ENCODE measurements around the gene UXT. TPM values are rescaled to one million over a fixed set of nuclear protein-coding genes. Genes with fewer than 3 reads are reported as not detected.

The UXT gene, protein sequence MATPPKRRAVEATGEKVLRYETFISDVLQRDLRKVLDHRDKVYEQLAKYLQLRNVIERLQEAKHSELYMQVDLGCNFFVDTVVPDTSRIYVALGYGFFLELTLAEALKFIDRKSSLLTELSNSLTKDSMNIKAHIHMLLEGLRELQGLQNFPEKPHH
- total RNA-seq: 96.2 and 121 TPM in 2 replicates

GRCh38 chrX:47658684-47659420 lies at the start of gene UXT:
UXT (minus strand) TSS chrX:47659180; CDS start chrX:47658927, 253 bp downstream.

GRCh38 chrX:47650164-47651042 lies 8.6 kb downstream of the UXT start, which contains the start of gene ELK1:
ELK1 (minus strand) TSS chrX:47650563; CDS start chrX:47641441, 9,122 bp downstream.

GRCh38 chrX:47629419-47630200 lies 29.4 kb downstream of the UXT start, which contains the start of gene CFP:
CFP (minus strand) TSS chrX:47629930; CDS start chrX:47629844, 86 bp downstream.

GRCh38 chrX:47619486-47620302 lies 39.3 kb downstream of the UXT start, which contains the start of gene SYN1:
SYN1 (minus strand) TSS chrX:47619857; CDS start chrX:47619728, 129 bp downstream.

Other genes starting within 250 kb of the UXT start
- 3.3 and 5.1 TPM in 2 replicates for gene ZNF41, start 176.0 kb downstream of the UXT start, total RNA-seq
- 43.2 and 45.6 TPM in 2 replicates for gene ARAF, start 98.0 kb downstream of the UXT start, total RNA-seq
- 389 and 449 TPM in 2 replicates for gene TIMP1, start 76.7 kb downstream of the UXT start, total RNA-seq
- 0.33 and 1.6 TPM in 2 replicates for gene SYN1, start 39.3 kb downstream of the UXT start, total RNA-seq
- 0.13 and 0.16 TPM in 2 replicates for gene CFP, start 29.2 kb downstream of the UXT start, total RNA-seq
- 27.9 and 40.6 TPM in 2 replicates for gene ELK1, start 8.6 kb downstream of the UXT start, total RNA-seq
- gene ZNF81, start 177.7 kb upstream of the UXT start, total RNA-seq: 1.3 and 3.8 TPM in 2 replicates

All from mesangial cell (primary cell).